Endodermal cell (in vitro differentiated cells): ENCODE data around the gene TCF12. TPM values are rescaled to one million over a fixed set of nuclear protein-coding genes. Genes with fewer than 3 reads are reported as not detected.
"Not testable (repeated sequence)": the region's sequence is repeated elsewhere in the genome, so short reads cannot be mapped to it uniquely, and the experiment has no call there.

Experiments
- DNase-seq: peaks from one replicate; pipeline ENCODE4 v3.0.0-alpha.2; 2017
- H3K27ac ChIP-seq: 2 replicates; pipeline ENCODE4 v1.5.1; 2013; ENCODE audit warnings: mild to moderate bottlenecking, low read depth, low read length, moderate library complexity
- H3K27me3 ChIP-seq: 2 replicates; pipeline ENCODE4 v1.6.1; 2013; ENCODE audit warnings: mild to moderate bottlenecking, low read length, moderate library complexity; ENCODE audit not compliant: insufficient read depth, control insufficient read depth, poor library complexity, severe bottlenecking
- H3K36me3 ChIP-seq: 2 replicates; pipeline ENCODE4 v1.7.0; 2013; ENCODE audit warnings: mild to moderate bottlenecking, low read length, moderate library complexity; ENCODE audit not compliant: control insufficient read depth, insufficient read depth
- H3K4me1 ChIP-seq: one replicate; pipeline ENCODE4 v1.7.0; 2013; ENCODE audit warnings: low read length; ENCODE audit not compliant: control insufficient read depth, insufficient read depth
- H3K4me3 ChIP-seq: 2 replicates; pipeline ENCODE4 v1.5.1; 2013; ENCODE audit warnings: mild to moderate bottlenecking, low read length, moderate library complexity
- H3K9ac ChIP-seq: 2 replicates; pipeline ENCODE4 v1.6.1; 2013; ENCODE audit warnings: mild to moderate bottlenecking, low read length, moderate library complexity; ENCODE audit not compliant: poor library complexity, severe bottlenecking; ENCODE audit errors: extremely low read depth
- H3K9me3 ChIP-seq: 2 replicates; pipeline ENCODE4 v1.6.1; 2013; ENCODE audit warnings: mild to moderate bottlenecking, low read length, moderate library complexity; ENCODE audit not compliant: control insufficient read depth
- H3K27ac Mint-ChIP-seq: 2 replicates; pipeline ENCODE4 v1.8.0; 2020; ENCODE audit warnings: mixed read lengths
- H3K27me3 Mint-ChIP-seq: 2 replicates; pipeline ENCODE4 v1.8.0; 2021; ENCODE audit warnings: mild to moderate bottlenecking, mixed read lengths; ENCODE audit not compliant: insufficient read depth
- H3K36me3 Mint-ChIP-seq: 2 replicates; pipeline ENCODE4 v1.8.0; 2020; ENCODE audit warnings: low read depth, mixed read lengths
- H3K4me1 Mint-ChIP-seq: 2 replicates; pipeline ENCODE4 v1.8.0; 2020; ENCODE audit warnings: mixed read lengths
- H3K4me3 Mint-ChIP-seq: 2 replicates; pipeline ENCODE4 v1.8.0; 2020; ENCODE audit warnings: mild to moderate bottlenecking, moderate library complexity, mixed read lengths
- H3K9me3 Mint-ChIP-seq: 2 replicates; pipeline ENCODE4 v1.8.0; 2020; ENCODE audit warnings: mild to moderate bottlenecking, mixed read lengths
- CTCF ChIP-seq: fragments of 200-600 bp; sonication (generic); conservative IDR thresholded peaks from 2 replicates; pipeline ENCODE4 v1.5.0; 2021; ENCODE audit warnings: antibody characterized with exemption, mild to moderate bottlenecking
- WGBS, 2 experiments: methylation state at CpG; one replicate each; pipeline versions ENCODE4 v1.1.5 to v1.1.7; 2013; ENCODE audit warnings: missing lambda C conversion rate in 2 of 2, mixed read lengths in 1 of 2; ENCODE audit not compliant: insufficient coverage in 1 of 2, insufficient read length in 1 of 2; 5-methylcytosine and 5-hydroxymethylcytosine counted together
- total RNA-seq, 2 donors: library from RNA; stranded (reverse); fragmentation: NEBNext Ultra II Directional in 1 of 2; extraction: Animal tissue kit (Norgen Biotek cat#: 25700) in 1 of 2; gene quantifications; 2 replicates in 1 of 2; 3 replicates in 1 of 2; pipeline ENCODE4 v1.2.1, GENCODE V29; 2021

The TCF12 gene
- total RNA-seq, 2 donors from 2014 or later = 103 to 121 TPM

GRCh38 chr15:57148262-57148661 is 229.8 kb downstream of the TCF12 start:
- no peak overlapping the region for H3K27ac Mint-ChIP-seq
- peaks cover 22% of the 10 kb centered on the region for H3K9me3 Mint-ChIP-seq
- H3K27me3 ChIP-seq = no peaks in the 10 kb centered on the region
- no peaks in the 10 kb centered on the region for H3K27me3 Mint-ChIP-seq
- no peaks in the 10 kb centered on the region for H3K4me1 ChIP-seq
- H3K9me3 ChIP-seq = peaks cover 25% of the 10 kb centered on the region
- peaks cover 10% of the 10 kb centered on the region for H3K4me1 Mint-ChIP-seq
- no peak overlapping the region for H3K4me3 ChIP-seq
- no peak overlapping the region for H3K4me3 Mint-ChIP-seq
- H3K36me3 Mint-ChIP-seq = peaks cover 26% of the 10 kb centered on the region
- TF ChIP-seq CTCF = no peak
- H3K36me3 ChIP-seq = peaks cover 11% of the 10 kb centered on the region
- H3K9ac ChIP-seq = no peak overlapping the region
- no peak for DNase-seq
- H3K27ac ChIP-seq = no peak overlapping the region

GRCh38 chr15:57149196-57149595 is 230.8 kb downstream of the TCF12 start:
- peaks cover 27% of the 10 kb centered on the region for H3K9me3 ChIP-seq
- no peaks in the 10 kb centered on the region for H3K27me3 ChIP-seq
- DNase-seq = no peak
- Mint-ChIP-seq H3K27ac (no peak overlapping the region), H3K4me1 (peaks cover 4% of the 10 kb centered on the region), H3K4me3 (no peak overlapping the region), H3K36me3 (peaks cover 26% of the 10 kb centered on the region), H3K27me3 (no peaks in the 10 kb centered on the region), H3K9me3 (peaks cover 22% of the 10 kb centered on the region)
- H3K4me1 ChIP-seq = no peaks in the 10 kb centered on the region
- H3K27ac ChIP-seq = no peak overlapping the region
- no peak for TF ChIP-seq CTCF
- no peak overlapping the region for H3K4me3 ChIP-seq
- H3K36me3 ChIP-seq = peaks cover 11% of the 10 kb centered on the region
- no peak overlapping the region for H3K9ac ChIP-seq

GRCh38 chr15:57150066-57150865 is 231.8 kb downstream of the TCF12 start:
- Histone ChIP-seq H3K9ac (no peak overlapping the region), H3K4me1 (no peaks in the 10 kb centered on the region), H3K36me3 (peaks cover 11% of the 10 kb centered on the region), H3K9me3 (peaks cover 27% of the 10 kb centered on the region), H3K27me3 (no peaks in the 10 kb centered on the region), H3K27ac (no peak overlapping the region), H3K4me3 (no peak overlapping the region)
- Mint-ChIP-seq H3K27me3 (no peaks in the 10 kb centered on the region), H3K9me3 (peaks cover 22% of the 10 kb centered on the region), H3K4me1 (peaks cover 4% of the 10 kb centered on the region), H3K4me3 (no peak overlapping the region), H3K27ac (no peak overlapping the region), H3K36me3 (peaks cover 26% of the 10 kb centered on the region)
- no peak for DNase-seq
- 91 to 100% methylated on average over 2 to 4 of the region's 4 CpGs for WGBS, 2 experiments
- no peak for TF ChIP-seq CTCF

GRCh38 chr15:57150866-57151203 is 232.4 kb downstream of the TCF12 start:
- H3K27me3 ChIP-seq, H3K4me3 ChIP-seq, H3K4me1 ChIP-seq, H3K4me3 Mint-ChIP-seq, H3K4me1 Mint-ChIP-seq, H3K9ac ChIP-seq, DNase-seq, H3K27ac Mint-ChIP-seq, H3K27me3 Mint-ChIP-seq, H3K27ac ChIP-seq: not testable (repeated sequence)
- Histone ChIP-seq H3K9me3 (peaks cover 27% of the 10 kb centered on the region), H3K36me3 (peaks cover 12% of the 10 kb centered on the region)
- Mint-ChIP-seq H3K9me3 (peaks cover 22% of the 10 kb centered on the region), H3K36me3 (peaks cover 26% of the 10 kb centered on the region)
- WGBS, 2 experiments = 91 to 100% methylated on average over 1 of the region's 1 CpG
